Right cardiac atrium (tissue), 5 donors: ENCODE measurements around the gene POLR3B. TPM values are rescaled to one million over a fixed set of nuclear protein-coding genes. Genes with fewer than 3 reads are reported as not detected.

ENCODE experiments used
- polyA plus RNA-seq: library from polyadenylated mRNA; stranded (reverse); fragments of 200-250 nt; gene quantifications from one replicate; pipeline ENCODE4 v1.2.3, GENCODE V29; 2013
- total RNA-seq, 4 donors: library from RNA; stranded (reverse); fragmentation: NEBNext Ultra II Directional; extraction: Animal tissue kit (Norgen Biotek cat#: 25700); gene quantifications; one replicate each; pipeline ENCODE4 v1.2.1, GENCODE V29; 2021
- donor health status: healthy with polysubstance abuse.
- donor health status: DM: no; HTN: yes; CAD: no.
- donor health status: DM: no; HTN: no; CAD: no.
- donor health status: DM: no; HTN: yes; CAD: no; lungs with severe emphysema.
- donor health status: DM: yes; HTN: yes; CAD: no.

Gene POLR3B
- total and polyA plus RNA-seq, 5 donors, result 3.4 to 8.6 (median 7.9) TPM

Other genes with a start within 250 kb of the POLR3B start
- gene NUAK1, start 218.8 kb upstream of the POLR3B start, total RNA-seq, result 10 to 100 TPM; 20.1 to 30.2 (median 23.7) TPM
- 10.0 TPM for gene NUAK1, start 218.8 kb upstream of the POLR3B start, polyA plus RNA-seq
- 10 to 100 TPM; 35.6 to 53.7 (median 41.3) TPM for gene CKAP4, start 109.7 kb upstream of the POLR3B start, total RNA-seq
- 24.8 TPM for gene CKAP4, start 109.7 kb upstream of the POLR3B start, polyA plus RNA-seq
- gene TCP11L2, start 55.0 kb upstream of the POLR3B start, total RNA-seq, result 10 to 100 TPM; 54.0 to 64.5 (median 61.9) TPM
- 14.2 TPM for gene TCP11L2, start 55.0 kb upstream of the POLR3B start, polyA plus RNA-seq
- gene RFX4, start 225.3 kb downstream of the POLR3B start, total RNA-seq, result not detected
- gene RFX4, start 225.3 kb downstream of the POLR3B start, polyA plus RNA-seq, result not detected